ENCODE results near the gene MEMO1. TPM values are rescaled to one million over a fixed set of nuclear protein-coding genes. Genes with fewer than 3 reads are reported as not detected.

MEMO1 gene
- total and polyA plus RNA-seq, 9 of the 15 experiments (the other 6 are each of a cell fraction or from before 2014, with no cell fraction given): 22.1 to 87.7 (median 61.2) TPM

DNA sequence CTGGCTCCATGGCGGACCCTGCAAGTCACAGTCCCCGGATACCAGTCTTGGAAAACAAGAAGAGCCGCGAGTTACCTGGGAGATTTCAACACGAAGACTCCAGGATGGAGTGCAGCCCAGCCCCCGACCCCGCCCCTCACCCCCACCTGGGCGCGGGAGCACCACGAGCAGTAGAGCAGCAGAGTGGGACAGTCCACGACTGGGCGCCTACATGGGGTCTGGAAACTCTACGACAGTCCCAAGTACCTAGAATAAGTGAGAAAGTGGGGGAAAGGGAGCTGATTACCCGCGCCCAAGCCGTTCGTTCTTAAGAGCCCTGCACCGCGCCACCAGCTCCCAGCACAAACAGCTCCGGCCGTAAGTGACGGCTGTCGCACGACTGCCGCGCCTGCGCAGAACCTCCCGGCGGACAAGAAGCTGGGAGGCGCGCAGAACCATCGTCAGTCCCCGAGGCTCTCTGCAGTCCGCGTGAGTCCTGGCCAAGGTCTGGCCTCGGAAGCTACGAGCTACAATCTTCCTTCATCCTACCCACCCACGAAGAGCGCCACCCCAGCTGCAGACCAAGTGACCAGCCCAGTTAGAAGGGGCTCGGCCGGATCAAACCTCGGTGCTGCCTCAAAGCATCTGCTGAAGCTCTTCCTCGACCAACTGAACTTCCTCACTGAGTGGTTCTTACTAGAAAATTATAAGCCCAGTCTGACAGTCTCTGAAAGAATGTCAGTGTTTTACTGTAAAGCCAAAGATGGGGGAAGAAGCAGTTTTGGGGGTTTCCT, 28.8 kb upstream of the MEMO1 start, which contains the start of gene DPY30 (continued):
- no peak for TF ChIP-seq PURB (CRISPR knock-in tag; IDR thresholded peaks at IDR 0.05; ENCODE audit: low read depth)
- TF ChIP-seq YBX1 (IDR thresholded peaks at IDR 0.05): no peak
- no peak for TF ChIP-seq TRIM25 (IDR thresholded peaks at IDR 0.05; ENCODE audit: borderline replicate concordance)
- no peak for TF ChIP-seq ZNF174 (CRISPR knock-in tag; IDR thresholded peaks at IDR 0.05)
- no peak for TF ChIP-seq TGIF2 (CRISPR knock-in tag; IDR thresholded peaks at IDR 0.05)
- no peak for TF ChIP-seq ARID3B (CRISPR knock-in tag; IDR thresholded peaks at IDR 0.05; ENCODE audit: borderline replicate concordance)
- TF ChIP-seq HIVEP1 (CRISPR knock-in tag; IDR thresholded peaks at IDR 0.05): no peak
- TF ChIP-seq, protein P1, sequence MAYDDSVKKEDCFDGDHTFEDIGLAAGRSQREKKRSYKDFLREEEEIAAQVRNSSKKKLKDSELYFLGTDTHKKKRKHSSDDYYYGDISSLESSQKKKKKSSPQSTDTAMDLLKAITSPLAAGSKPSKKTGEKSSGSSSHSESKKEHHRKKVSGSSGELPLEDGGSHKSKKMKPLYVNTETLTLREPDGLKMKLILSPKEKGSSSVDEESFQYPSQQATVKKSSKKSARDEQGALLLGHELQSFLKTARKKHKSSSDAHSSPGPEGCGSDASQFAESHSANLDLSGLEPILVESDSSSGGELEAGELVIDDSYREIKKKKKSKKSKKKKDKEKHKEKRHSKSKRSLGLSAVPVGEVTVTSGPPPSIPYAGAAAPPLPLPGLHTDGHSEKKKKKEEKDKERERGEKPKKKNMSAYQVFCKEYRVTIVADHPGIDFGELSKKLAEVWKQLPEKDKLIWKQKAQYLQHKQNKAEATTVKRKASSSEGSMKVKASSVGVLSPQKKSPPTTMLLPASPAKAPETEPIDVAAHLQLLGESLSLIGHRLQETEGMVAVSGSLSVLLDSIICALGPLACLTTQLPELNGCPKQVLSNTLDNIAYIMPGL (CRISPR knock-in tag; IDR thresholded peaks at IDR 0.05): no peak
- 0 out of 2 replicates have a peak, but pooled peaks have one; percentile 44 for TF ChIP-seq E2F1 (CRISPR knock-in tag; IDR thresholded peaks at IDR 0.05)
- no peak for TF ChIP-seq KLF1 (tag; IDR thresholded peaks at IDR 0.05)
- no peak for TF ChIP-seq SRSF7 (optimal IDR thresholded peaks at IDR 0.05; ENCODE audit: low read depth, low read length)
- no peak; the same call in 1 of the 2 replicates for TF ChIP-seq ESRRA (IDR thresholded peaks at IDR 0.05; ENCODE audit: borderline replicate concordance, low read depth)
- TF ChIP-seq ZNF583 (CRISPR knock-in tag; IDR thresholded peaks at IDR 0.05): peak; percentile 75; the same call in 1 of the 2 replicates
- TF ChIP-seq ZNF780A (CRISPR knock-in tag; IDR thresholded peaks at IDR 0.05): no peak
- no peak for TF ChIP-seq ELF4 (CRISPR knock-in tag; IDR thresholded peaks at IDR 0.05)
- no peak for TF ChIP-seq ZFP30 (CRISPR knock-in tag; IDR thresholded peaks at IDR 0.05; ENCODE audit: borderline replicate concordance)
- no peak for TF ChIP-seq CBX2 (IDR thresholded peaks at IDR 0.05; ENCODE audit: insufficient read depth, low read length, poor library complexity, severe bottlenecking)
